ENCODE results near the gene ROCK2.
"Not testable (repeated sequence)": the region's sequence is repeated elsewhere in the genome, so short reads cannot be mapped to it uniquely, and the experiment has no call there.

ROCK2 gene

DNA sequence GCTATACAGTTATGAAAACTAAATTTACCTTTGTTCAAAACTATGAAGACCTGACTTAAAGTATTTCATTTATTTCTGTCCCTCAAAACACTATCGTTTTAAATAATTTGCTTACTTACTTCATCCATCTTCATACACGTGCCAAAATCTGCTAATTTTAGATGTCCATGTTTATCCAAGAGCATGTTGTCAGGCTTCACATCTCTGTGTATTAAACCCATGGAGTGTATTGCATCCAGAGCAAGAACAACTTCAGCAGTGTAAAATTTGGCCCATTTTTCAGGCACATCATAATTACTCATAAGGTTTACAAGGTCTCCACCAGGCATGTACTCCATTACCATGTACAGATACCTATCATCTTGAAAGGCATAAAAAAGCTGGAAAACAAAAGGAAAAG, 108.9 kb downstream of the ROCK2 start:
- no peak for DNase-seq (ENCODE audit: low spot score)

GRCh38 chr2:11234309-11234708, 110.1 kb downstream of the ROCK2 start:
- peak; percentile 10 for DNase-seq (ENCODE audit: low spot score)

DNA sequence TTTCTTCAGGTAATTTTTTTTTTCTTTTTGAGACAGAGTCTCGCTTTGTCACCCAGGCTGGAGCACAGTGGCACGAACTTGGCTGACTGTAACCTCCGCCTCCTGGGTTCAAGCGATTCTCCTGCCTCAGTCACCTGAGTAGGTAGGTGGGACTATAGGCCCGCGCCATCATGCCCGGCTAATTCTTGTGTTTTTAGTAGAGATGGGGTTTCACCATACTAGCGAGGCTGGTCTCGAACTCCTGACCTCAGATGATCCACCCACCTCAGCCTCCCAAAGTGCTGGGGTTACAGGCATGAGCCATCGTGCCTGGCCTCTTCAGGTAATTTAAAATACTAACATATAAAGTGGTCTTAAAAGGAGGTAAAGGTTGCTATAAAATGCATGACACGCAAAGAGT, 113.2 kb downstream of the ROCK2 start:
- DNase-seq (ENCODE audit: low spot score), result not testable (repeated sequence)

DNA sequence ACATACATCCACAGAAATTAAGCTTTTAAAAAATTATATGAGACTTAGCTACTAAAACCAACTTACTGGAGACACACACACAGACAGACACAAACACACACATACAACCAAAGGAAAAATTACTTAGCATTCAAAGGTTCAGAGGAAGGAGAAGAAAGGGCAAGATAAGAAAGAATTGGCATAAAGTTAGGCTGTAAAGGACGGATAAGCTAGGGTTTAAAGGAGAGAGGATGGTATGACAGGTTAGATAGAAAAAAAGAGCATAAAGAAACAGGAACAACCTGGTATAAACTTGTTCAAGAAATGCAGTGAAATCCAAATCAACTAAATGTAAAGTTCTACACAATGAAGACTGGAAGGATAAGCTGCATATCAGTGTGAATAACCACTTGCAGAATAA, 115.7 kb downstream of the ROCK2 start:
- no peak for DNase-seq (ENCODE audit: low spot score)

GRCh38 chr2:11227595-11227994, 116.8 kb downstream of the ROCK2 start:
- no peak for DNase-seq (ENCODE audit: low spot score)

DNA sequence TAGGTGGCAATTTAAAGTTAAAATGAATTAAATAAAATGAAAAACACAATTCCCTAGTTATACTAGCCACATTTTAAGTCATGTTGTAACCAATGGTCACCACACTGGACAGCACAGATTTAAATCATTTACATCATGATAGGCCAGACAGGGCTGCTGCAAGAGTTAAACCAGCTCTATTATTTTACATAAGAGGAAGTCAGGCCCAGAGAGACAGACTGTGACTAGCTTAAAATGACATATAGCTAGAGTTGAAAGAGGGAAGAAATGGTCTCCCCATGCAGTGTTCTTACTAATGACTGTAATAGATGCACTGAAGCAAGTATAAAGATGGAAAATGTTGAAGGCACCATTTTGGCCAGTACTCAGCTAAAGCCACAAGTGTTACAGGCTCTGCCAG, 119.5 kb downstream of the ROCK2 start:
- no peak for DNase-seq (ENCODE audit: low spot score)

GRCh38 chr2:11222845-11223244, 121.6 kb downstream of the ROCK2 start:
- DNase-seq (ENCODE audit: low spot score), result no peak

- DNase-seq (ENCODE audit: low spot score), result no peak
Measured at GRCh38 chr2:11220445-11220844, 124.0 kb downstream of the ROCK2 start.

- DNase-seq (ENCODE audit: low spot score), result no peak
Measured at GRCh38 chr2:11215407-11215806, 129.0 kb downstream of the ROCK2 start.

- no peak for DNase-seq (ENCODE audit: low spot score)
Measured at GRCh38 chr2:11214770-11215169, 129.7 kb downstream of the ROCK2 start.

- no peak for DNase-seq (ENCODE audit: low spot score)
Measured at GRCh38 chr2:11213975-11214374, 130.5 kb downstream of the ROCK2 start.

DNA sequence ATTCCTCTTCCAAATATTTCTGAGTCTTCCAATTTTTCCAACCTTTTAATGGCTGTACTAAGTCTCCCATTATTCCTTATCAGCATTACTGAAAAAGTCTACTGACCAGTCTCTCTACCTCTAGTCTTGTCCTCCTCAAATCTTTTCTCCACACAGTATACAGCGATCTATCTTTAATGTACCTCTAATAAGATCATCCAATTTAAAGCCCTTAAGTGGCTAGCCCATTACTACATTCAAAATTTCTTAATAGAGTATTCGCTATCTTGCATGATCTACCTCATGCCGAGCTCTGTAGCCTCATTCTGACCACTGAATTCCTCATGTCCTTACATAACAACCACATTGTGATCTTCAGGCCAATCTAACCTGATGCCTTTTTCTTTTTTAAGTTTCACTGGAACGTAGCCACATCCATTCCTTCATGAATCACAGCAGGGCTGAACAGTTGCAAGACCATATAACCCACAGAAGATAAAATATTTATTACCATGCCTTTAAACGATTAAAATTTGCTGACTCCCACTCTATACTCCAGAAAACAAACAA, 131.3 kb downstream of the ROCK2 start:
- peak; percentile 14 for DNase-seq (ENCODE audit: low spot score)

GRCh38 chr2:11212645-11213044, 131.8 kb downstream of the ROCK2 start:
- peak; percentile 6 for DNase-seq (ENCODE audit: low spot score)

DNA sequence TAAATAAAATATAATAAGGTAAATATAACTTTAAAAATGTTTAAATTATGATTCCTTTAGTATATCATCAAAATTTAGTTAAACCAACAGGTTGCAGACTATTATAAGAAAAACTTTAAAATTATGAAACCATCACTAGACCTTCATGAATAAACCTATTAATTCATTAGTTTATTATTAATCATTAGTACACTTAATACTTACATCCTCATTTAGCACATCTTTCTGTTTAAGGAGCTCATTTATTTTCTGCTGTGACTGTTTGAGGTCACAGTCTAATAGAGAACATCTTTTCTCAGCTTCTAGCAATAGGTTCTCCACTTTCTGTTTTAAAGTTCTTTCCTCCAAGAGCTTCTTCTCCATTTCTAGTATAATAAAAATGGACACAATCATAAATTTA, 136.4 kb downstream of the ROCK2 start:
- no peak for DNase-seq (ENCODE audit: low spot score)

- peak; percentile 60 for DNase-seq (ENCODE audit: low spot score)
Measured at GRCh38 chr2:11203480-11203879, 141.0 kb downstream of the ROCK2 start.

GRCh38 chr2:11201969-11202368, 142.5 kb downstream of the ROCK2 start:
- no peak for DNase-seq (ENCODE audit: low spot score)

DNA sequence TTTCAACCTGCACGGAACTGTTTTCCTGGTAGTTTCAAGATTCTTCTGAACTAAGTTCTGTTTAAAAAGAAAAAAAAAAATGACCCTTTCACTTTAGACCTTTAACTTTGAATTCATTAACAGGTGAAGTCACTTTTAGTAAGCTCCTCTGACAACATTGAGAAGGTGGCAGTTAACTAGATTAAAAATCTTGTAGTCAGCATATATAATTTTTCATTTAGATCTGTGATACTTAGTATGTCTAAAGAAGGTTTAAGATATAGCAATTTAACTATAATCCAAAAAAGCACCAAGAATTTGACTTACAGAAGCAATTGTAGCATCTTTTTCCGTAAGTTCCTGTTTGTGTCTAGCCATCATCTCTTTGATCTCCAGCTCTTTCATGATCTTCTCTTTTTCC, 143.8 kb downstream of the ROCK2 start:
- no peak for DNase-seq (ENCODE audit: low spot score)

DNA sequence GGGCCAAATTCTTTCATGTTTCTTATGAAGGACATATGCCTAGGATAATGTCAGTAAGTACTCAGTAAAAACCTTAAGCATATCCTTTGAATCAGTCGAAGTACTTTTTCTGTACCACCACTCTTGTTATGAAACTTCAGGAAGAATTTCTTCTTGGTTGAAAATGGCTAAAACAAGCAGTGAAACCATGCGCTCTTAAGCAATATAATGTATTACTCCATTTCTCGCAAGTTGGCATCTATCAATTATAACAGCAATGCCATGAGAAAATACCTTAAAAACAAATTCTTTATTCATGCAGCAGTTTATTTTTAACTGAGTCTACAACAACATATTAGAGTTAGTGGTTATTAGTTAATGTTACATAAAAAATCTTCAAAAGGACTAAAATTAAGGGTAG, 148.2 kb downstream of the ROCK2 start:
- DNase-seq (ENCODE audit: low spot score), result no peak

DNA sequence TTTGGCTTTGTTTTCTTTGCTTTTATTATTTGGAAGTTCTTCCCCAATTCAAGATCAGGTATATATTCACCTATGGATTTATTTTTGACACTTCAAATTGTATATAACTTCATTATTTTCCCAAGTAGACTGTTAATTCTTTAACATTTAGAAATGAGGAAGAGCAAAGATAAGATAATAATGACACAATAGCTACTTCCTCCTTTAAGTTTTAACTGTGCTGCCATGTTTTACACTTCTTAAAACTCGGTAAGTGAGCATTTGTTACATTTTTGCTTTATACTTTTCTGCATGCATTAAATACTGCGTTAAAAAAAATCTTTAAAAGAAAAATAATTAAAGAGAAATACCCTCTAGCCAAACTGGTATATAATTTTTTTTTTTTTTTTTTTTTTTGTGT, 156.7 kb downstream of the ROCK2 start:
- DNase-seq (ENCODE audit: low spot score), result no peak

GRCh38 chr2:11187083-11187619, 157.3 kb downstream of the ROCK2 start:
- DNase-seq (ENCODE audit: low spot score), result peak; percentile 46

DNA sequence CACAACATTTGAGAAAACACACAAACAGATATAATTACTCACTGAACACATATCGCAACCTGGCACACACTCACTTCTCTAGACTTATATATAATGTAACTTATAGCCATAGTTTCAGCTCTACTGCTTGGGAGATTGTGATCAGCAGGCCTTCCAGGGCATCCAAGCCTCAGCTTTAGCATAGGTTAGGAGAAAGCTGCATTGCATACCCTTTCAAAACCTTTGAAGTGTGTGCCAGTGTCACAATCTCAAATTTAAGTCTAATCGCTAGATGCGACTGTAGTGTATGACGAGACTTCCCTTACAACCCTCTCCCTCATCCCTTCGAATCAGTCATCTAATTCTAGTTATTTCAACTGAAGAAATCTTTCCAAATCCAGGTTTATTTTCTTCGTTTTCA, 158.3 kb downstream of the ROCK2 start:
- DNase-seq (ENCODE audit: low spot score), result no peak

DNA sequence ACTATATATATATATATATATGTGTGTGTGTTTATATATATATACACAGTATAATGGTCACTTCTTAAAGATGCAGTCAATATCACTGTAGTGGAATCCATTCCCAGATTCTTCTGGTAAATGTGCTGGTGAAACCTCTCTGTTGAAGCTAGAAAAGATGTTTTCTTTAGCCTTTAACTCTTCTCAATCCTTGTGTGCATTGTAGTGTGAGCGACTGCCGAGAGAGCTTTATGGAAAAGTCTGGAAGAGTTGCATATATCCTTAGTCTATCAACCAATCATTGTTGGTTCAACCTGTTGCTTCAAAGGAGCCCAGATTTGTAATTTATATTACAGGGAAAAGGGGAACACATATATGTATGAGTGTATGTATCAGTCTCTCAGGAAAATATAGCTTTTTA, 161.5 kb downstream of the ROCK2 start:
- DNase-seq (ENCODE audit: low spot score), result no peak

DNA sequence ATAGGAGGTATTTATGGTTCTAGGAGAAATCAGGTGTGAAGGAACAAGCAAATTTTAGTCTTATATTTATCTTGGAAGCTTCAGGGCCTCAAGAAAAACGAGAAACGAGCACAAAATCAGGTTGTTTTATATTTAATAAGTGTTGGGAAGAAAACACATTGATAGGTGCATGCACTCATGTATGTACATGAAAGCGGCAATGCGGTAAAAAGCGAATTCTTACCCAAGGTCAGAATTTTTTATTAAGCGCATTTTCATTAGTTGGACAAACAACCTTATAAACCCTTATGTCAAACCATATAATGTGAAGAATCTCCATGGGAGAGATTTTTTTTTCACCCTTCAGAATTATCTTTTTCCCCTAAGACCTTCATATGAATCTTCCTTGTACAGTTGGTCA, 163.8 kb downstream of the ROCK2 start:
- no peak for DNase-seq (ENCODE audit: low spot score)

GRCh38 chr2:11179899-11180298, 164.5 kb downstream of the ROCK2 start:
- DNase-seq (ENCODE audit: low spot score), result no peak

DNA sequence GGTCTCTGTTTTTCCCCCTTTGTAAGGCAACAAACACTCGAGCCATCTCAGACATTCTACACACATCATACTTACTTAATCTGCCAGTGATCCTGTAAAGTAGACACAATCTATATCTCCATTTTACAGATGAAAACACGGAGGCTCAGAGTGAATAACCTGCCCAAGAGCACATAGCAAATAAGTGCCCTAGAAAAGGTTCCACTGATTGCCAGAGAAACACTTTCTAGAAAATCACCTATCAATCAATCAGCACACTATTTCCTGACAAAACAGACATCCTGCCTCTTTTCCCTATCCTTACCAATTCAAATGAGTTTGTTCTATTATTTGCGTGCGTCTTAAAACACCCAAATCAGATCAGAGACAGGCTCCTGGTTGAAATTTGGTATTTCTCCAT, 165.2 kb downstream of the ROCK2 start:
- no peak for DNase-seq (ENCODE audit: low spot score)
